ENCODE data around the gene RNPC3.
A peak's percentile ranks its signal among the peaks of the same experiment; 100 is the strongest.

The RNPC3 gene

DNA sequence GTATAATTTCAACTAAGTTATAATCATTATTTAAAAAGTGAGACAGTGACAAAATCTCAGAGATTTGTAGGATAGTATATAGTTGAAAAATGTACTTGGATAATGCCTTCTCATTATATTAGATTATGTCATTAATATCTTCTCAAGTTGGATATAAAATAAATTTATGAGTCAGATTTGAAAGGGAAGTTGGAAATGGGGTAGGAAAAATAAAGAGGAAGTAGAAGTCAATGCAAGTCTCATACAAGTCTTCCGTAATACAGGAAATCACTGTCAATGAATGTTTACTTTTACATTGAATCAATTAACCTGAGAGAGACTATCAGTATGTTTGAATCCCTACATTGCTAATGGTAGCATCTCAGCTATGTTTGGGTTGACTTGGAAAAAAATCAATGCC is 16.2 kb upstream of the RNPC3 start:
- no peak for TF ChIP-seq CTCF (conservative IDR thresholded peaks at IDR 0.05)
- no peak overlapping the region for H3K27ac ChIP-seq

- H3K27ac ChIP-seq, result no peak overlapping the region
- no peak for TF ChIP-seq CTCF (conservative IDR thresholded peaks at IDR 0.05)
Measured at GRCh38 chr1:103513711-103514110, 11.8 kb upstream of the RNPC3 start.

DNA sequence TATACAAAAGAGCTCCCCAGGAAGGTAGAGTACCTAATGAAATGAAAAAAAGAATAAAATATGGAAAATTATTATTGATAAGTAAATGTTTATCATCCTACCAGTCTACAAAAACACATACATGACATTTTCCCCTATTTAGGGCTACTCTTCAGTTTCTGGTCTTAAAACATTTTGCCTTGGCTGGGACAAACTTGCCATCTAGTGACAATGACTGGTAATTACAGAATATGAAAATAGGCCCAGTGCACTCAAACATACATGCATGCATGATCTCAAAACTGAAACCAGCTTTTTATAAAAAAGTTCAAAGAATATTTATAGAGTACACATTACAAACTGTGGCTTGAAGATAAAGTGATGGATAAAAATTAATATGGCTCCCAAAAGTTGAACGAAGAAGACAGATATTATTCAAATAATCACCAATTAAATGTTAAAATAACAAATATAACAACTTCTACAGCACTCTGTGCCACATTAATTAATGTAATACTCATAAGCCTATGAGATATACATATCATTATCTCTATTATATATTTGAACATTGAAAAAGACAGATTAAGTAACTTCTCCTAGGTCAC is 10.5 kb upstream of the RNPC3 start:
- H3K27ac ChIP-seq, result no peak overlapping the region
- TF ChIP-seq CTCF (conservative IDR thresholded peaks at IDR 0.05), result peak; percentile 83

GRCh38 chr1:103516283-103516682 is 9.2 kb upstream of the RNPC3 start:
- TF ChIP-seq CTCF (conservative IDR thresholded peaks at IDR 0.05), result no peak
- H3K27ac ChIP-seq, result no peak overlapping the region

DNA sequence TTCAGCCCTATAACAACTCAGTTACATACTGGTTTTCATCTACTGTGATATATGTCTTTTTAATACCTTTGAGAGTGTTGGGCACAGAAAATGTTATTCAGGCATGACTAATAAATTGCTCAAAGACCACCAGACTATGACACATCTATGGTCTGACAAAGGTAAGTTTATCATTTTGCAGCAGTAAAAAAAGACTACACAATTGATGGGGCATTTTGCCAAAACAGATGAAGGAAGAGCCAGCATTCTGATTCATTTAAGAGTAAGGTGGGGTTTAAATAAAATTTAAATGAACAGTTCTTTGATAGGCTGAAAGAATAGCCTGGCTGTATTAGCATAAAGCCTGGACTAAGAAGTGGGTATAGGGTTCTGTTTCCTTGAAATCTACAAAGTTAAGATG is 8.8 kb upstream of the RNPC3 start:
- no peak for TF ChIP-seq CTCF (conservative IDR thresholded peaks at IDR 0.05)
- H3K27ac ChIP-seq, result no peak overlapping the region

DNA sequence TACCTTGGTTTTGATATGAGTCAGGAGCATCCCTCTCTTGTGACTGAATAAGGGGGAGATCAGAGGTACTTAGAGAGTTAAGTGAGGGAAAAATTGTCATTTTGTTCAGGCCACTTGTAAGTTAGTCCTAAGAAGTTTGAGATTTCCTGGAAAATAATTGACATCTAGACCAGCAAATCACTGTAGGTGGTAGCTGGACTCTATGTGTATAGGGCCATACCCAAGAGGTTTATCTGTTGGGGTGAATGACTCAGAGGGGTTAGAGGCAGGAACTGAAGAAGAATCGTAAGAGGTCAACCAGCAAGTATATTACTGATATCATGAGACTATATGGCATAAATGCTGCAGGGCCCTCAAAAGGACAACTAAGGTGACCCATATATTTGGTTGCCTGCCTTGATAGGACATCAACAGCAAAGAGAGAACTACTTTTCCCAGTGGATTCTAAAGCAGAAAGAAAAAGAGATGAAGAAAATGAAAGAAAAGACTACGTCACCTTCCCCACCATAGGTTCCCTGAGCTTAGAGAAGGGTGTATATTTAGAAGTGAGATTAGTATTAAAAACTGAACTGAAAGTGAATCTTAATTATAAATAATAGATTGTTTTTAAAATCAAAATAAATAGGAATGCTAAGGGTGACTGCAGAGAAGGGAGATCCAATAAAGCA is 8.0 kb upstream of the RNPC3 start:
- TF ChIP-seq CTCF (conservative IDR thresholded peaks at IDR 0.05), result no peak

DNA sequence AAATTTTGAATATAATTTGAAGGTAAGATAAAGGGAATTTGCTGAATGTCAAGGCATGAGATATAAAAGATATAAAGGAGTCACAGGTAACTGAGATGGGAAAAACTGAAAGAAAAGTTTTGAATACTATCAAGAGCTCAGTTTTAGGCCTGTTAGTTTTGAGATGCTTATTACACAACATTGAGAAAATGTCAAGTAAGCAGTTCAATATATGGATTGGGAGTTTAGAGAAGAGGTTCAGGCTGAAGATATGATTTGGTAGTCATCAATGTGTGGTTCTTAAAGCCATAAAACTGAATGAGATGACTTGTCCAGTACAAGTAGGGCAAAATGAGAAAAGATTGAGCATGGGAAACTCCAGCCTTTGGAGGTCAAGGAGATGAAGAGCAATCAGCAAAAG is 4.7 kb upstream of the RNPC3 start:
- no peak overlapping the region for H3K27ac ChIP-seq
- TF ChIP-seq CTCF (conservative IDR thresholded peaks at IDR 0.05), result no peak

More for the DNA sequence above, 8.0 kb upstream of the RNPC3 start:
- H3K27ac ChIP-seq, result no peak overlapping the region
